Measurements from ENCODE around the gene TMEM259.

The TMEM259 gene

DNA sequence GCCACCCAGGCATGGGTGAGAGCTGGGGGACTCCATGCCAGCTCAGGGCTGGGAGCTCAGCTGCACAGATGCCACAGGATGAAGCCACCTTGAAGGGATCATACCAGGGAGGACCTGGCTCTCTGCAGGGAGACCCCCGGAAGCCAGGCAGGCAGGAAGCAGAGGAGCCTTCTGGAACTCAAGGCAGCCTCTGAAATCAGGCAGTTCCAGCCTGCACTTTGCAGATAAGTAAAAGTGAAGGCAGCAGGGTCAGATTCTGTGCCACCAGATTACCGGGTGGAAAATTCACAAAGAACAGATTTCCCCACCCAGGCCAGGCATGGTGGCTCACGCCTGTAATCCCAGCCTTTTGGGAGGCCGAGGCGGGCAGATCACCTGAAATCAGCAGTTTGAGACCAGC is 2.5 kb downstream of the TMEM259 start:
- peak overlapping the region; percentile 56 for H3K27ac Mint-ChIP-seq
- peaks cover 44% of the 10 kb centered on the region for H3K4me1 Mint-ChIP-seq
- H3K4me3 Mint-ChIP-seq = peak overlapping the region; percentile 94
- DNase-seq (no peak), ATAC-seq (no peak)
- no peaks in the 10 kb centered on the region for H3K9me3 Mint-ChIP-seq
- peaks cover 7% of the 10 kb centered on the region for H3K36me3 Mint-ChIP-seq (ENCODE audit: low read depth)
- H3K27me3 Mint-ChIP-seq = peaks cover 5% of the 10 kb centered on the region

DNA sequence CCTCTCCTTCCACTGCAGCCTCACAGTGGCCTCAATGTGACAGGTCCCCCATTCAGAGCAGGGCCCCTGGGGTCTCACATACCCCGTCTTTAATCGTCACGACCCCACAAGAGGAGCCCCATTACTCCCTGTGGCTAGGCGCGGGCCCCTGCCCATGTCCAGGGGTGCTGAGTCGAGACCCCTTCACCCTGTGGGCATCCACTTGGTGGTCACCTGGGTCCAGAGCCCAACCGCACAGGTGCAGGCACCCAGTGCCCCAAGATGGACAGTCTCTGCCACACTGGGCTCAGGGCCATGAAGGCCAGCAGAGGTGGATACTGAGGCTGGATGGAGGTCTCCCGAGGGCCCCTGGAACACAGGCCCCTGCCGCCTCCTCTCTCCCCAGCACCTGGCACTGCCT is 3.0 kb downstream of the TMEM259 start:
- no peak for DNase-seq
- peak overlapping the region; percentile 59 for H3K27ac Mint-ChIP-seq
- no peaks in the 10 kb centered on the region for H3K9me3 Mint-ChIP-seq

DNA sequence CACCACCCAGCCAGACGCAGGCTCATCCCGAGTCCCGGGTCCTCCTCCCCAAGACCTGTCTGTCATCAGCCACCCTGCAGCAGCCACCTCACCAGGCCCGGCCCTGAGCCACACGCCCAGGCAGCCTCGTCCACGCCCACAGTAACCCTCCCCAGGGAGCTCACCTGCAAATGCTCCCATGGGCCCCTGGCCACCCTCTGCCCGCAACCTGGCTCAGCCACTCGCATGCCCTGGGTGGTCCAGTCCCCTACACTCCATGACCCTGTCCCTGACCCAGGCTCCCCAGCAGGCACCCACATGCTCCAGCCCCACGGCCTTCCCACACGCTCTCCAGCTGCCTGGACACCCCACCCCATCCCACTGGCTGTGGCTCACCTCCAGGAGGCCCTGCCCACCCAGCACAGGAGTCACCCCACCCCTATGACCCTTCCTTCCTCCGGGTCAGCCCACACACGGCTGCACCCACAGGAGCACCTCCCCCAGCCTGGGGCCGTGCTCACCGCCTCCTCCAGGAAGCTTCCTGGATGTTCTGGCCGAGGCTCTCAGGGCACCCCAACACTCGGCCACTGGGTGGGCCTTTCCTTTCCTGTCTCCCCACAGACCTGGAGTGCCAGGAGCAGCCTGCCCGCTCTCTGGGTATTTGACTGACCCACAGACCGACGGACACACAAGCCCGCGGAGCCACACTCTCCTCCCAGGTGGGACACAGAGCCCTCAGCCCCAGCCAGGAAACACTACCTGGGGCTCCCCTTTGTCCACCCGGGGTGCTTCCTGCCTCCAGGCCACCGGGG is 3.6 kb downstream of the TMEM259 start:
- H3K27ac Mint-ChIP-seq = peak overlapping the region; percentile 59
- peaks cover 44% of the 10 kb centered on the region for H3K4me1 Mint-ChIP-seq
- peaks cover 7% of the 10 kb centered on the region for H3K36me3 Mint-ChIP-seq (ENCODE audit: low read depth)
- ATAC-seq (no peak), DNase-seq (no peak)
- H3K4me3 Mint-ChIP-seq = peak overlapping the region; percentile 34
- peaks cover 5% of the 10 kb centered on the region for H3K27me3 Mint-ChIP-seq
- no peaks in the 10 kb centered on the region for H3K9me3 Mint-ChIP-seq

More for the DNA sequence above, 3.0 kb downstream of the TMEM259 start:
- Mint-ChIP-seq H3K36me3 (ENCODE audit: low read depth) (peaks cover 7% of the 10 kb centered on the region), H3K4me3 (peak overlapping the region; percentile 38), H3K4me1 (peaks cover 44% of the 10 kb centered on the region), H3K27me3 (peaks cover 5% of the 10 kb centered on the region)
- no peak for ATAC-seq

DNA sequence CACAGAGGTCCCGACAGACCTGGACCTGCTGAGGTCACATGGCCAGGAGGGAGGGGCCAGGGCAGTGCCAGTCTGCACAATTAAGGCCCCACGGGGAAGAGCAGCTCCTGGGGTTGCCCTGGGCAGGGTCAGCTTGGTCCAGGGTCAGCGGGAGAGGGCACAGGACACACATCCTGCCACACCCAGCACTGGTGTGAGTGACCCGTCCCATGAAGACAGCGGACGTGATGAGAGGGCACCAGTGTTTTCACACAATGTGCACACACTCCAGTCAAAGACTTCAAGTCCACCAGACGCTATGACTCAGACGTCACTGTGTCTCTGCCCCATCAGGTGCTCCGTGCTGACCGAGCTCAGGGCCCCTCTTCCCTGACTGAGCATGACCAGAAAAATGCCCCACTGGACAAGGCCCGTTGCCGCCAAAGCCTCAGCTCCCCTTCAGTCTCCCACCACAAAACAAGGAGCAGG is 4.2 kb downstream of the TMEM259 start:
- Mint-ChIP-seq H3K27ac (peak overlapping the region; percentile 59), H3K27me3 (peaks cover 5% of the 10 kb centered on the region), H3K9me3 (no peaks in the 10 kb centered on the region), H3K36me3 (ENCODE audit: low read depth) (peaks cover 7% of the 10 kb centered on the region), H3K4me1 (peaks cover 42% of the 10 kb centered on the region), H3K4me3 (peak overlapping the region; percentile 34)
- DNase-seq (no peak), ATAC-seq (no peak)

DNA sequence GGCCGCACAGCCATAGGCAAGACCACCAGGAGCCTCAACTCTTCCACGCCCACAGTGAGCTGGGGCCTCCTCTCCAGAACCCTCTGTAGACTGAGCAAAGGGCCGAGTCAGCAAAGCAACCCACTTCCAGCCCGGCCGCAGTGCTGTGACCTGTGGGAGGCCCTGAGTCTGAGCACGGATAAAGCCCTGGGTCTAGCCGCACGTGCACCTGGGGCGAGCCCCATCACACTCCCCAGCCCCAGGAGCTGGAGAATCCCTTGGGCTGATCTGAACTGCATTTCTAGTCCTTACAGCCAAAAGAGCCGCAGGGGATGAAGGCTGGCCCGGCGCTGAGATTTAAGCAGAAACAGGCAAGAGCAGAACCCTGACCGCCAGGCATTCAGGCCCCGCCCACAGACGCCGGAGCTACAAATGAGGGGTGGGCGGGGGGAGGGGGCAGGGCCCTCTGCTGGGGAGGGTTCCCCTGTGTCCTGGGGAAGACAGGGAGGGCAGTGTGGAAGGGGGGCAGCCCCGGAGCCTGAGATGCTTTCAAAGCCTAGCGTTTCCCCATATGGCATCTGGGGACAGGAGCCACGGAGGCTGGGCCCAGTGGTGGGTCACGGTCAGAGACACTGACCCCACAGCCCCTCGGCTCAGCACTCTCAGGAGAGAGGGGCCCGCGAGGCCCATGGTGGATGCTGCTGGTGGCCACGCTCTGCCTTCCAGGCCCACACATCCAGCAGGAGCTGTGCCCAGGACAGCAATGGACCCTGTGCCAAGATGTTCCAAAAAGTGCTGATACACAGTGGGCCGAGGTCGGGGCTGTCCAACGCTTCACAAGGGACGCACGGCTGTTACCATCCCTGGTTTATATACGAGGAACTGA is 4.9 kb downstream of the TMEM259 start:
- no peaks in the 10 kb centered on the region for H3K27me3 Mint-ChIP-seq
- DNase-seq = no peak
- no peak overlapping the region for H3K4me3 Mint-ChIP-seq

DNA sequence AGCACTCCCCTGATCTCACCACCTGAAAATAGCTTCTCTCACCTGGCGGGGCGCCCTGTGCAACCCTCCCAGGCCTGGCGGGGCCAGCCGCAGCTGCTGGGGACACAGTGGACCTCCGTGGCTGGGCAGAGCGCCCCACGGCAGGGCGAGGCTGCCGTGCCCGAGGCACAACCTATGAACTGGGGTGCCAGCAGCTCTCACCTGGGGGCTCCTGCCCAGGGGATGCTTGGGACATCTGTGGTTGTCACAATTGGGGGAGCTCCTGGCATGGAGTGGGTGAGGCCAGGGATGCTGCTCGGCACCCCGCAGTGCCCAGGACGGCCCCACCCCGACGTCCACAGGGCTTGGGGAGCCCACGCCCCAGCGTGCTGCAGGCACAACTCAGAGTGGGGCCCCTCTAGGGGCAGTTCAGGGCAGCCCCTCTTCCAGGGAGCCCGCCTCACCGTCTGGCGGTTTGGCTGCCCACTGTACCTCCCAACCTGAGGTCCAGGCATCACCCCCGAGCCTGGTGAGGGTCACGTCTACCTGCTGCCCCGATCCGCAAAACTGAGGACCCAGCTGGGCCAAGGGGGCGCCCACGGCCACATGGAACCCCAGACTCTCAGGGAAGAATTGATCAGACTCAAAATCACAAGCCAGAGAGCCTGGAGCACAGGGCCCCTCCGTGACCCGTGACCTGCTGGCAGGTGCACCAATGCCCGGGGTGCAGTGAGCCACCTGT is 5.7 kb downstream of the TMEM259 start:
- Mint-ChIP-seq H3K4me1 (peaks cover 34% of the 10 kb centered on the region), H3K9me3 (no peaks in the 10 kb centered on the region)

More for the DNA sequence above, 4.9 kb downstream of the TMEM259 start:
- peaks cover 4% of the 10 kb centered on the region for H3K36me3 Mint-ChIP-seq (ENCODE audit: low read depth)
- ATAC-seq = no peak
- peaks cover 35% of the 10 kb centered on the region for H3K4me1 Mint-ChIP-seq
- H3K9me3 Mint-ChIP-seq = no peaks in the 10 kb centered on the region
- H3K27ac Mint-ChIP-seq = no peak overlapping the region

DNA sequence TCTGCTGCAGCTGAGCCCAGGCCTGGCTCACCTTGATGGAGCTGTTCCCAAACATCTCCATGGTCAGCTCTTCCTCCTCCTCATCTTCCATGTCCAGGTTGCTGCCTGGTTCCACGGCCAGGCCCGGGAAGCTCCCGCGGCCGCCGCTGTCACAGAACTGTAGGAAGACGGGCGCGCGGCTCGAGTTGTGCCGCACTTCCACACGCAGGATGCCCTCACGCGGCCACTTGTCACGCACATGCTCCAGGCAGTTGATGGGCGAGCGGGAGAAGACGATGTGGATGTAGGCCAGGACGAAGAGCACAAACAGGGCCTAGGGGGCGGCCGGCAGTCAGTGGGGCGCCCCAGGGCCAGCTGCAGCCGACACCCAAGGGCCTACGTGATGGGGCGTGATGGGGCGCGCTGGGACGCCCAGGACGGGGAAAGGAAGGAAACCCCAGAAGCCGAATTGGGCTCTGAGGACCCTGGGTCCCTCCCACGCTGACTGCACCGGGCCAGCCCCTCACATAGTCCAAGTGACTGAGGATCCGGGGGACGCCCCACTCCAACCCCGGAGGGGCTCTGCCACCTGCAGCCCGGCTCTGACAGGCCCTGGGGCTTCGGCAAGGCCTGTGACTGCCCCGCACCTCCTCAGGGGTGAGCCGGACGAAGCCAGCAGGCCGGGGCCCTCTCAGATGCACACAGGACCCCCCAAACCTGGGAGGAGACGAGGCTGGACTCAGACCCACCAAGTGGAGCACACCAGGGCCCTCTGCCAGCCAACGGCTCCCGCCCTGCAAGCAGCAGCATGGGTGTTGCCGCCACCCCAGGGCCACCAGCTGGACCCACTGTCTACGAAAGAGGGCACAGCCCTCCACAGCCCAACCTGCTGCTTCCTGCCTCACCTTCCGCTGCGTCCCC is 6.5 kb downstream of the TMEM259 start:
- H3K9me3 Mint-ChIP-seq = no peaks in the 10 kb centered on the region
- ATAC-seq = no peak
- no peaks in the 10 kb centered on the region for H3K27me3 Mint-ChIP-seq
- no peak for DNase-seq
- no peak overlapping the region for H3K4me3 Mint-ChIP-seq
- H3K27ac Mint-ChIP-seq = no peak overlapping the region
- peaks cover 28% of the 10 kb centered on the region for H3K4me1 Mint-ChIP-seq
- no peaks in the 10 kb centered on the region for H3K36me3 Mint-ChIP-seq (ENCODE audit: low read depth)

More for the DNA sequence above, 5.7 kb downstream of the TMEM259 start:
- H3K36me3 Mint-ChIP-seq (ENCODE audit: low read depth) = peaks cover 4% of the 10 kb centered on the region
- H3K4me3 Mint-ChIP-seq = no peak overlapping the region
- no peaks in the 10 kb centered on the region for H3K27me3 Mint-ChIP-seq
- ATAC-seq (no peak), DNase-seq (no peak)
- no peak overlapping the region for H3K27ac Mint-ChIP-seq

DNA sequence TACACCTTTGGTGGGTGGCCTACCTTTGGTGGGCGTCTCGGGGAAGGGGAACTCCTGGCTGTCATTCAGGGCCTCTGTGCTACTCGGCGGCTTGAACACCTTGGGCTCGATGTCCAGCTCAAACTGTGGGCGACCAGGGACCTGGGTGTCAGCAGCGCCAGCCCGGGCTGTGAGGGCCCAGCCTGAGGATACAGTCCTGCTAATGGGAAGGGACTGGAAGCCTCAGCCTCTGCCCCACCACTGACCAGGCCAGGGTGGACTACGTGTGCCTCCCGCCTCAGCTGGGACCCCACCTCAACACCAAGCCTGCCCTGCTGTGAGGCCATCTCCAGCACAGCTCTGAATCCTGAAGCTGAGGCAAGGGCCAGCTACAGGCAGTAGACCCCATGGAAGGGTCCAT is 7.7 kb downstream of the TMEM259 start:
- Mint-ChIP-seq H3K9me3 (no peaks in the 10 kb centered on the region), H3K4me3 (no peak overlapping the region), H3K27ac (no peak overlapping the region), H3K27me3 (no peaks in the 10 kb centered on the region), H3K36me3 (ENCODE audit: low read depth) (no peaks in the 10 kb centered on the region), H3K4me1 (peaks cover 17% of the 10 kb centered on the region)
- ATAC-seq (no peak), DNase-seq (no peak)

DNA sequence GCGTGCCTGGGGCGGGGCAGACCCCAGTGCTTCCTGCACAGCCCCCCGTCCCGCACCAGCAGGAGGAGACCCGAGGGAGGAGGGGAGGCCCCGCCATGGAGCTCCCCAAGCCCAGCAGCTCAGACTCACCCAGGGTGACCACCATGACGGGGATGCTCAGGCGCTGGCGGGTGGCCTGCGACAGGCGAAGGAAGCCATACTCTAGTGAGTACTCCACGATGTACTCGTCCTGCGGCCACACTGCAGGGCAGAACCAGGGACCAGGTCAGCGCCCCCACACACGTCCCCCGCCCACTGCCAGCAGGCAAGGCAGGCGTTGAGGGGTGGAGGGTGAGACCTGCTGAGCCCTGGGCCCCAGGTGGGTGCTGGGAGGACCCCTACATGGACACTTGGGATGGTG is 8.6 kb downstream of the TMEM259 start:
- no peaks in the 10 kb centered on the region for H3K9me3 Mint-ChIP-seq

DNA sequence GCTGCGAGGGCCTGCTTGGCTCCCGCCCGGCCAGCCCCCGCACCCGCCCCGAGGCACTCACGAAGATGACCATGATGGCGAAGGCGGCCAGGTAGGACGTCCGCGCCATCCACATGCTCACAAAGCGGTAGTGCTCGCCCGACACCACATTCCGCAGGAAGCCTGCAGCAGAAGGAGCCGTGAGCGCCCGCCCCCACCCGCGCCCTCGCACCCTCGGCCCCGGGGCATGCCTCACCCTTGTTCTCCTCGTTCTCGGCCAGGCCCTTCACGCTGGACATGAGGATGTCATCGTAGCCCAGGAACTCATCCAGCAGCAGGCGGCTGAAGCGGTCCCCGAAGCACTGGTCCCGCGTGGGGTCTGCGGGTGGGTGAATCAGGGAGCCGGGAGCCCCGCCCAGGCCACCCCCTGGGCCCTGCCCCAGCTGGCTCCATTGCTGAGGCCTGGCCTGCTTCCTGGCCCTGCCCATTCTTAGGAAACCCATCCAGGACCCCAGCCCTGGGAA is 9.0 kb downstream of the TMEM259 start:
- ATAC-seq (no peak), DNase-seq (no peak)
- peaks cover 4% of the 10 kb centered on the region for H3K4me1 Mint-ChIP-seq
- no peaks in the 10 kb centered on the region for H3K36me3 Mint-ChIP-seq (ENCODE audit: low read depth)
- no peak overlapping the region for H3K4me3 Mint-ChIP-seq
- no peaks in the 10 kb centered on the region for H3K27me3 Mint-ChIP-seq
- no peak overlapping the region for H3K27ac Mint-ChIP-seq
- H3K9me3 Mint-ChIP-seq = no peaks in the 10 kb centered on the region

More for the DNA sequence above, 8.6 kb downstream of the TMEM259 start:
- ATAC-seq (no peak), DNase-seq (no peak)
- Mint-ChIP-seq H3K4me3 (no peak overlapping the region), H3K27ac (no peak overlapping the region), H3K36me3 (ENCODE audit: low read depth) (no peaks in the 10 kb centered on the region), H3K4me1 (peaks cover 8% of the 10 kb centered on the region), H3K27me3 (no peaks in the 10 kb centered on the region)

DNA sequence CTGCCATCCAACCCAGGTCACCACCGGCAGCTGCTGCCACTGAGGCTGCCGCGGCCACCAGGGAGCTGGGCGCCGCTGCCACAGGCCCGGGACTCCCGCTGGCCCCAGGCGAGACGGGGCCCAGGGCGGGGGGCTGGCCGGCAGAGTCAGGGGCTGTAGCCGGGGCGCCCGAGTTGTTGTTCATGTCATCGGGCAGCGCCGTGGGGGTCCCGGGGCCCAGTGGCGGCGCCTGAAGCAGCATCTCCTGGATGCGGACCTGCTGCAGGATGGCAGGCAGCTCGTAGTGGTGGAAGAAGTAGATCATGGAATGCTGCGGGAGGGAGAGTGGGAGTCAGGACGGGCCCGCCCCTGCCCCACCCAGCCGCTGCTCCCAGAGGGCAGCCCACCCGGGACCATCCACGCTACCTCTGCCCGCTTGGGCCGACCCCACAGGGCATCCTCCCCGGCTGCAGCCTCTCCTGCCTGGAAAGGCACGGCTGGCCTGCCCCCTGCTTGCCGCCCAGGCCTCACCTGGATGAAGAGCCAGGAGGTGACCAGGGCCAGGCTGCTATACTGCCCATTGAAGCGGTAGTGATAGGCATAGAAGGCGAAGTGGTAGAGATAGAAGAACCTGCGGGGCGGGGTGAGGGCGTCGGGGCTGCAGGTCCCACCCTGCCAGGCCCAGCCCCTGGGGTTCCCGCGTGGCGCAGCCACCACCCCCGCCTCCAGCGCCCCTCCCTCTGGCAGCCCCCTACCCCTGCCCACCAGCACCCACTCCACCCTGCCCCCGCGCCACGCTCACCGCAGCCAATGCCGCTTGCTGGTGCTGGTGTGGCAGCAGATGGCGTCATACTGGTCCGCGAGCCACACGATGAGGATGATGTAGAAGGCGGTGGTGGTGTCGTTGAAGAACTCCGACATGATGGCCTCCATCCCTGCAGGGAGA is 10.1 kb downstream of the TMEM259 start:
- Mint-ChIP-seq H3K27ac (no peak overlapping the region), H3K36me3 (ENCODE audit: low read depth) (no peaks in the 10 kb centered on the region), H3K4me3 (no peak overlapping the region), H3K4me1 (no peaks in the 10 kb centered on the region), H3K9me3 (no peaks in the 10 kb centered on the region), H3K27me3 (no peaks in the 10 kb centered on the region)
- DNase-seq (no peak), ATAC-seq (no peak)

DNA sequence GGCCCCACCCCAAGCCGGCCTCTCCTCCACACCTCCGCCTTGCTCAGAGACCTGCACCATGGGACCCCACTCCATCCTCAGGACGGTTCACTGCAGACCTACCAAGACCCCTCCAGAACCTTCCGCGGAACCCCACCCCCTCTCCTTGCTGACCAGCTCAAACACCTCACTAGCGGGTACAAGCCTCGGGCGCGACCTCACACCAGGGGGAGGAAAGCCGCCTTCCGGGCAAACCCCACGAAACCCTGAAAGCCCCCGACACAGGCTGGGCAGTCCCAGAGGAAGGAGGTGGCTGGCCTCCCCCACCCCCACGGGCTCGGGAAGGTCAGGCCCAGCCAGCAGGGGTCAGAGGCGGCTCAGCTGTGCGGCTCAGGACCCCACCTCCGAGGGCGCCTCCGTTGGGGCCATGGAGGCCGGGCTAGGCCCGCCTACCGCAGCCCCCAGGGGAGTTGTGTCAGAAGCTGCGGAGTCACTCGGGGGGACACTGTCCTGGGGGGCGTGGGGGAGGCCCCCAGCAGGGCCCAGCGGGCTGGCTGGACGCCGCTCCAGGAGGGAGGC is 10.9 kb downstream of the TMEM259 start:
- Mint-ChIP-seq H3K27ac (no peak overlapping the region), H3K36me3 (ENCODE audit: low read depth) (no peaks in the 10 kb centered on the region), H3K9me3 (no peaks in the 10 kb centered on the region), H3K27me3 (no peaks in the 10 kb centered on the region), H3K4me3 (no peak overlapping the region), H3K4me1 (no peaks in the 10 kb centered on the region)
- no peak for ATAC-seq
- DNase-seq = no peak

Measured in activated naive CD8-positive, alpha-beta T cell treated with anti-CD3 and anti-CD28 coated beads, Interleukin-2, amount 50 U/mL, for 24 hours (primary cell).